ENCODE results near the gene PRXL2B.

DNA sequence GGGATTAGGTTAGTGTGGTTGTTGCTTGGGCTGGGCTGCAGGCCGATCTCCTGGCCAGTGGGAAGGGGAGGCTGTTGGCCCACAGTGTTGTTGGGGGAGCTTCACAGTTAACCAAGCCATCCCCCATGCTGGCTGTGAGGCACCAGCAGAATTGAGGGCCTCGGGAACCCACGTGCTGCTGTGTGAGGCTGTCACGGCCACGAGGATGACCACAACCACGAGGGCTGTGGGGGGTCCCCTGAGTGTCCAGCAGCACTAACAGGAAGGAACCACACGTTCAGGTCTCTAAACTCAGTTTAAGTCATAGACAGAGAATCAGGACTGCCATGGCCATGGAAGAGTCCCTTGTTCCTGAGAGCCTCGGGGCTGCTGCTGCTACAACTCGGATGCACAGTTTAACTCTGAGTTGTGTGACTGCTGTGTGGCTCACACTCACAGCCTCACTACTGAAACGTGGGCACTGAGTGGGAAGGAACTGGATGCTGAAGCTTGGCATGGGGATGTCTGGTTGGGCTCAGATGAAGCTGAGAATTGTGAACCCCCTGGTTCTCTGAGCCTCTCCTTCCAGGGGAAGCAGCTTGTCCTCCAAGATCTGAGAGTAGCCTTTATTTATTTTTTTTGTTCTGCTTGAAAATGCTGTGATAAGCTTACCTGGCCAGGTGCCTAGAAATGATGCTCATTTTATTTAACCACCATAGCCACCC, 51.0 kb downstream of the PRXL2B start:
- TF ChIP-seq, protein P1, sequence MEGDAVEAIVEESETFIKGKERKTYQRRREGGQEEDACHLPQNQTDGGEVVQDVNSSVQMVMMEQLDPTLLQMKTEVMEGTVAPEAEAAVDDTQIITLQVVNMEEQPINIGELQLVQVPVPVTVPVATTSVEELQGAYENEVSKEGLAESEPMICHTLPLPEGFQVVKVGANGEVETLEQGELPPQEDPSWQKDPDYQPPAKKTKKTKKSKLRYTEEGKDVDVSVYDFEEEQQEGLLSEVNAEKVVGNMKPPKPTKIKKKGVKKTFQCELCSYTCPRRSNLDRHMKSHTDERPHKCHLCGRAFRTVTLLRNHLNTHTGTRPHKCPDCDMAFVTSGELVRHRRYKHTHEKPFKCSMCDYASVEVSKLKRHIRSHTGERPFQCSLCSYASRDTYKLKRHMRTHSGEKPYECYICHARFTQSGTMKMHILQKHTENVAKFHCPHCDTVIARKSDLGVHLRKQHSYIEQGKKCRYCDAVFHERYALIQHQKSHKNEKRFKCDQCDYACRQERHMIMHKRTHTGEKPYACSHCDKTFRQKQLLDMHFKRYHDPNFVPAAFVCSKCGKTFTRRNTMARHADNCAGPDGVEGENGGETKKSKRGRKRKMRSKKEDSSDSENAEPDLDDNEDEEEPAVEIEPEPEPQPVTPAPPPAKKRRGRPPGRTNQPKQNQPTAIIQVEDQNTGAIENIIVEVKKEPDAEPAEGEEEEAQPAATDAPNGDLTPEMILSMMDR (conservative IDR thresholded peaks at IDR 0.05; ENCODE audit: low read depth in 2 of 2): no peak
- no peak for TF ChIP-seq CREB1 (CRISPR knock-in tag; IDR thresholded peaks at IDR 0.05; ENCODE audit: low read depth)
- no peak for TF ChIP-seq POLR2AphosphoS5 (IDR thresholded peaks at IDR 0.05; ENCODE audit: low read depth)
- TF ChIP-seq EZH2phosphoT487 (IDR thresholded peaks at IDR 0.05; ENCODE audit: unreplicated experiment): no peak
